Kidney epithelial cell (primary cell): ENCODE measurements around the gene WDFY3. TPM values are rescaled to one million over a fixed set of nuclear protein-coding genes. Genes with fewer than 3 reads are reported as not detected.
"Not testable (repeated sequence)": the region's sequence is repeated elsewhere in the genome, so short reads cannot be mapped to it uniquely, and the experiment has no call there.

Experiments
- DNase-seq: peaks from one replicate; pipeline ENCODE4 v3.0.0-alpha.2; 2010; ENCODE audit warnings: low read depth
- H3K27me3 ChIP-seq: 2 replicates; pipeline ENCODE4 v1.6.0; 2011; ENCODE audit warnings: low read length; ENCODE audit not compliant: control insufficient read depth, insufficient read depth
- H3K36me3 ChIP-seq: 2 replicates; pipeline ENCODE4 v1.5.1; 2011; ENCODE audit warnings: low read length; ENCODE audit not compliant: control insufficient read depth, insufficient read depth
- H3K4me3 ChIP-seq: 2 replicates; pipeline ENCODE4 v1.5.1; 2011; ENCODE audit warnings: low read depth, mild to moderate bottlenecking, control low read depth, low read length
- total RNA-seq: library from RNA; depleted of rRNA; stranded (reverse); fragments of >200 nt; gene quantifications from 2 replicates; pipeline ENCODE4 v1.2.3, GENCODE V29; 2015
- TF ChIP-seq, protein P1 (sequence below): IDR thresholded peaks from 2 replicates; pipeline ENCODE4 v1.5.1; 2011; ENCODE audit warnings: mild to moderate bottlenecking, moderate library complexity, low read length, control low read depth, inconsistent platforms; ENCODE audit not compliant: insufficient read depth, poor library complexity, severe bottlenecking

WDFY3 gene
- total RNA-seq, 1 donor from 2014 or later, result 54.4 TPM

DNA sequence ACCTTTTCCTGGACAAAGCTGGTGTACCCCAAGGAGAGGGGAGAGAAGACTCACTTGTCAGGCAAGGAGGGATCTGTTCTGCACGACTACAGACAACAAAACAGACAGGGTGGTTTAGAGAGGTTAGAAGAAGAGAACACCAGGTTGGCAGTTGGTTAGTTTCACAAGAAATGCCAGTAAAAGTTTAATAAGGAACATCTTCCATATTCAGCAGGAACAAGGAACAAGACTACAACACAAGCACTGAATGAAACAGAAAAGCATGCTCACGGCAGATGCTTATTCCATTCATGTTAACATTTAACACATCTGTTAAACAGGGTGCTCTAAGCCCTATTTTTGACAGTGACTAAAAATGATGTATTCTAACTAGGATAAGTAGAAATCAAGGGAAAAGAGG, 158.2 kb downstream of the WDFY3 start:
- TF ChIP-seq, protein P1, sequence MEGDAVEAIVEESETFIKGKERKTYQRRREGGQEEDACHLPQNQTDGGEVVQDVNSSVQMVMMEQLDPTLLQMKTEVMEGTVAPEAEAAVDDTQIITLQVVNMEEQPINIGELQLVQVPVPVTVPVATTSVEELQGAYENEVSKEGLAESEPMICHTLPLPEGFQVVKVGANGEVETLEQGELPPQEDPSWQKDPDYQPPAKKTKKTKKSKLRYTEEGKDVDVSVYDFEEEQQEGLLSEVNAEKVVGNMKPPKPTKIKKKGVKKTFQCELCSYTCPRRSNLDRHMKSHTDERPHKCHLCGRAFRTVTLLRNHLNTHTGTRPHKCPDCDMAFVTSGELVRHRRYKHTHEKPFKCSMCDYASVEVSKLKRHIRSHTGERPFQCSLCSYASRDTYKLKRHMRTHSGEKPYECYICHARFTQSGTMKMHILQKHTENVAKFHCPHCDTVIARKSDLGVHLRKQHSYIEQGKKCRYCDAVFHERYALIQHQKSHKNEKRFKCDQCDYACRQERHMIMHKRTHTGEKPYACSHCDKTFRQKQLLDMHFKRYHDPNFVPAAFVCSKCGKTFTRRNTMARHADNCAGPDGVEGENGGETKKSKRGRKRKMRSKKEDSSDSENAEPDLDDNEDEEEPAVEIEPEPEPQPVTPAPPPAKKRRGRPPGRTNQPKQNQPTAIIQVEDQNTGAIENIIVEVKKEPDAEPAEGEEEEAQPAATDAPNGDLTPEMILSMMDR, result no peak
- Histone ChIP-seq H3K4me3 (no peak overlapping the region), H3K27me3 (no peaks in the 10 kb centered on the region), H3K36me3 (no peaks in the 10 kb centered on the region)
- no peak for DNase-seq

DNA sequence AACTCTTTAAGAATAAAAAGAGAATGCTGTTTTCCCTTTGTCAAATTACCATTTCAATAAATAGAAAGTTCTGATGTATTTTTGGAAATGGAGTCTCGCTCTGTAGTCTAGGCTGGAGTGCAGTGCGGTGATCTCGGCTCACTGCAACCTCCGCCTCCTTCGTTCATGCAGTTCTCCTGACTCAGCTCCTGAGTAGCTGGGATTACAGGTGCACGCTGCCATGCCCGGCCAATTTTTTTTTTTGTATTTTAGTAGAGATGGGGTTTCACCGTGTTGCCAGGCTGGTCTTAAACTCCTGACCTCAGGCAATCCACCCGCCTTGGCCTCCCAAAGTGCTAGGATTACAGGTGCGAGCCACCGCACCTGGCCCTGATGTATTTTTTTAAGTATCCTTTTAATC, 159.9 kb downstream of the WDFY3 start:
- H3K36me3 ChIP-seq, DNase-seq, H3K27me3 ChIP-seq, H3K4me3 ChIP-seq: not testable (repeated sequence)

DNA sequence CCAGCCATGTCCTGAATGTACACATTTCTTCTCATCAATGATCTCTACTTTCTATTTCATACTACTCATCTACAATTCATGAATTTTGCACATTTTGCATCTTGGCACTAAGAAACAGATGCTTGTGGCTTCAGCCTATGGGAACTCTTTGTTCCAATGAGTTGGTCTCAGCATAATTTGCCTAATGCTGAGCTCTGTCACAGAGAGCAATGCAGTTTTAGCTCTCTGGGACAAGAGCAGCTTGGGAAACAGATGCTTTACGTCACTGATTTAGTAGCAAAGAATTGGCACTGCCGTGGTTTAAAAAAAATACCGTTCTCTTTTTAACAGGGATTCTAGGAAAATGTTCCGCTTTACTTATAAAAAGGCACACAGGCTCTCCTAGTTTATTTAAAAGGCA, 162.4 kb downstream of the WDFY3 start:
- no peaks in the 10 kb centered on the region for H3K27me3 ChIP-seq
- DNase-seq, result no peak
- TF ChIP-seq, protein P1, result no peak
- H3K36me3 ChIP-seq, result no peaks in the 10 kb centered on the region
- H3K4me3 ChIP-seq, result no peak overlapping the region

DNA sequence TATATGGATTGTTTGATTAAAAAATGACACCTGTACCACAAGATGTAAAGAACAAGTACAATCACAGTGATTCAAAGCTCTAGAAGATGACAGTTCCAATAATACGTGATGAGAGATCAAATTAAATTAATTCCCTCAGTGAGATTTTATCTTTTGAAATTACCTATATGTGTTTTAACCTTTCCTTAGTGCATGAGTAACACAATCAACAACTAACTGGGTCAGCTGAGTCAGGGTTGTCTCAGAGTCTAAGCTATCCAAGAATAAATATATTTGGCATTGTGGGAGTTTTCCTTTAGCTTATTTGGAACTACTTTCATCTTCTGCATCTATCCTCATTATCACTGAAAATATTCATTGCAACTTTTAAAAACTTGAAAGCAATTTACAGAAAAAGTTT, 162.8 kb downstream of the WDFY3 start:
- Histone ChIP-seq H3K4me3 (no peak overlapping the region), H3K36me3 (no peaks in the 10 kb centered on the region), H3K27me3 (no peaks in the 10 kb centered on the region)
- no peak for DNase-seq
- TF ChIP-seq, protein P1, result no peak

DNA sequence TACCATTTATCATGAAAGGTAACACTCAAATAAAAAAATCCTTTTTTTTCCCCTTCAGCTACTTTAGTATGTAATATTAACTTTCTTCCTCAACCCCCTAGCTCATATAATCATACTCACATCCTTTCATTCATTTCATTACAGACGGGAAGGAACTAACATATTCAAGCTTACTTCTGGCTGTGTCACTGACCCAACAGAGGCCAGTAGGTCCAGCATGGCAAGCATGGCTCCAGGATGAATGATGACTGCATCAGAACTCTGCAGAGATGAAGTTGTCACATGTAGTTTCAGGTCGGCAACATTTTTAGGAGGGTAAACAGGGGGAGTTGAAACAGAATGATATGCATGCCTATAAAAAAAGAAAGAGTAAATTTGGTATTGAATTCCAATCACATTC, 163.4 kb downstream of the WDFY3 start:
- H3K4me3 ChIP-seq, result no peak overlapping the region
- no peak for DNase-seq
- H3K36me3 ChIP-seq, result no peaks in the 10 kb centered on the region
- H3K27me3 ChIP-seq, result no peaks in the 10 kb centered on the region
- TF ChIP-seq, protein P1, result no peak

DNA sequence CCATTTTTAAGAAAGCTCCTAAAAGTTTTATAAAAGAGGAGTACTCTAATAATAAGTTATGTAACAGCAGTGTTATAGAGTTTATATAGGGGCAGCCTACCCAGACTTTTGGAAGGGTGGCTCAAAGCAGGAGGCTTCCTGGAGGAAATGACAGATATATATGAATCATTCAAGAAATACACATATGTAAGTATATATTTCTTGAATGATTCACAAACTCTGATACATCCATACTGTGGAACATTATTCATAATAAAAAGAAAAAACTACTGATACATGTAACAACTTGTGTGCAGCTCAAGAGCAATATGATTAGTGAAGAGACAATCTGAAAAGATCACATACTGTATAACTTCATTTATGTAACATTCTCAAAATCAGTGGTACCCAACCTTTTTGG, 166.2 kb downstream of the WDFY3 start:
- TF ChIP-seq, protein P1, result no peak
- DNase-seq, result no peak
- Histone ChIP-seq H3K36me3 (no peaks in the 10 kb centered on the region), H3K27me3 (no peaks in the 10 kb centered on the region), H3K4me3 (no peak overlapping the region)
